HAP-1 (cell line): Measurements from ENCODE around the gene SPINT4.

Source experiments
- DNase-seq, 2 experiments: peaks; one replicate each; pipeline ENCODE4 v3.0.0-alpha.2; 2016 to 2020; ENCODE audit warnings: low spot score in 2 of 2
- H3K27me3 ChIP-seq: fragments of 250-450 bp; sonication (Bioruptor Pico); 2 replicates; pipeline ENCODE4 v1.5.1; 2020; ENCODE audit warnings: low read depth, mild to moderate bottlenecking, moderate library complexity
- H3K36me3 ChIP-seq: fragments of 250-450 bp; sonication (Bioruptor Pico); replicated peaks from 2 replicates; pipeline ENCODE4 v1.5.1; 2020; ENCODE audit warnings: mild to moderate bottlenecking
- H3K4me1 ChIP-seq: fragments of 250-450 bp; sonication (Bioruptor Pico); 2 replicates; pipeline ENCODE4 v1.5.1; 2020; ENCODE audit warnings: mild to moderate bottlenecking
- H3K4me3 ChIP-seq: fragments of 250-450 bp; sonication (Bioruptor Pico); 2 replicates; pipeline ENCODE4 v1.5.1; 2020; ENCODE audit warnings: mild to moderate bottlenecking, moderate library complexity
- H3K9me3 ChIP-seq: fragments of 250-450 bp; sonication (Bioruptor Pico); 2 replicates; pipeline ENCODE4 v1.5.1; 2020; ENCODE audit warnings: mild to moderate bottlenecking, moderate library complexity
- in situ Hi-C: fragments of 300-500 bp; cut with MboI; formaldehyde crosslinking; loops from 3 replicates; pipeline ENCODE4 v1.14.3; 2020; ENCODE audit warnings: low sequenced_read_pairs, inconsistent platforms, mixed read lengths

Gene SPINT4

GRCh38 chr20:45774945-45775344 lies 52.8 kb downstream of the SPINT4 start:
- H3K27me3 ChIP-seq = peaks cover 24% of the 10 kb centered on the region
- DNase-seq = no peak
- in situ Hi-C loops = loop anchor here (5.0 to 10.0 kb wide), 3 partner anchors 233 to 460 kb away; no protein-coding TSS in a partner anchor
- no peaks in the 10 kb centered on the region for H3K9me3 ChIP-seq
- no peaks in the 10 kb centered on the region for H3K4me1 ChIP-seq
- H3K4me3 ChIP-seq = no peak overlapping the region
- H3K36me3 ChIP-seq = no peaks in the 10 kb centered on the region

DNA sequence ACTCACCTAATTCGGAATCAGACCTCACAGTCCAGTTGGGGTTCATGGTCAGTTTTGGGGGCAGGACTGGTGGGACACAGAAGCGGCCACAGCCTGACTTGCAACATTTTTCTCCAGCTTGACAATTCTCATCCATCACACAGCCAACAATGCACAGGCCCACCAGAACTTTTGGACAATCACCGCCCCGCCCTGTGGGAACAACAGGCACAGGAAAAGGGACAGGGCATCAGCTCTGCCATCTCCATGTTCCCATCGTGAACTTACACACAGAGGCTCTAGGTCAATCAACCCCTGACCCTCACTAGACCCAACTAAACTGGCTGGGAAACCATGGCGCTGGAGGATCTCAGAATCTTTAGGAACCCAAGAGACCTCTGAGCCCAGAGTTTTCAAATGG lies 53.3 kb downstream of the SPINT4 start:
- Histone ChIP-seq H3K36me3 (no peaks in the 10 kb centered on the region), H3K4me1 (no peaks in the 10 kb centered on the region), H3K27me3 (peaks cover 24% of the 10 kb centered on the region), H3K4me3 (no peak overlapping the region), H3K9me3 (no peaks in the 10 kb centered on the region)
- in situ Hi-C loops = loop anchor here (10.0 kb wide), 2 partner anchors 321 to 461 kb away; no protein-coding TSS in a partner anchor
- no peak for DNase-seq
